GM18858 (cell line): ENCODE data around the gene NECTIN1.

ENCODE experiments used
- ATAC-seq: cut with Tn5 transposase; IDR thresholded peaks from one replicate; pipeline ENCODE4 v1.9.1; 2021; ENCODE audit not compliant: unreplicated experiment

The NECTIN1 gene

GRCh38 chr11:119734788-119735187, 5.8 kb upstream of the NECTIN1 start:
- ATAC-seq, result no peak

- ATAC-seq, result no peak
These were observed 1.9 kb upstream of the NECTIN1 start for GRCh38 chr11:119730789-119731386.

- ATAC-seq, result no peak
These were observed 1.1 kb upstream of the NECTIN1 start for GRCh38 chr11:119729951-119730613.

GRCh38 chr11:119729581-119729927, 554 bp upstream of the NECTIN1 start:
- ATAC-seq, result no peak

GRCh38 chr11:119728211-119728626, 781 bp downstream of the NECTIN1 start:
- no peak for ATAC-seq

- ATAC-seq, result no peak
These were observed 1.4 kb downstream of the NECTIN1 start for GRCh38 chr11:119727523-119728151.

GRCh38 chr11:119726585-119727522, 2.1 kb downstream of the NECTIN1 start:
- ATAC-seq, result no peak

GRCh38 chr11:119726150-119726553, 2.8 kb downstream of the NECTIN1 start:
- no peak for ATAC-seq

GRCh38 chr11:119724956-119725355, 4.0 kb downstream of the NECTIN1 start:
- no peak for ATAC-seq

- ATAC-seq, result no peak
These were observed 5.1 kb downstream of the NECTIN1 start for GRCh38 chr11:119723952-119724325.

- ATAC-seq, result no peak
These were observed 5.6 kb downstream of the NECTIN1 start for GRCh38 chr11:119723243-119723951.

- ATAC-seq, result no peak
These were observed 6.7 kb downstream of the NECTIN1 start for GRCh38 chr11:119722281-119722794.

GRCh38 chr11:119721129-119722120, 7.6 kb downstream of the NECTIN1 start:
- ATAC-seq, result no peak

GRCh38 chr11:119720311-119720913, 8.6 kb downstream of the NECTIN1 start:
- ATAC-seq, result no peak

- no peak for ATAC-seq
These were observed 11.0 kb downstream of the NECTIN1 start for GRCh38 chr11:119717839-119718534.

- ATAC-seq, result no peak
These were observed 12.2 kb downstream of the NECTIN1 start for GRCh38 chr11:119716582-119717498.

GRCh38 chr11:119714590-119714989, 14.4 kb downstream of the NECTIN1 start:
- ATAC-seq, result no peak
